WTC11 (cell line): ENCODE measurements around the gene FBLN5.

ENCODE experiments used
- CREB1 ChIP-seq: sonication (generic); formaldehyde crosslinking; IDR thresholded peaks from 2 replicates; pipeline ENCODE4 v1.8.0; 2023; ENCODE audit warnings: mild to moderate bottlenecking, missing genetic modification reagents
- CTCF ChIP-seq: fragments of 200-600 bp; IDR thresholded peaks from 2 replicates; pipeline ENCODE4 v1.8.0; 2022; ENCODE audit warnings: antibody characterized with exemption
- IRF2 ChIP-seq: sonication (generic); formaldehyde crosslinking; IDR thresholded peaks from 2 replicates; pipeline ENCODE4 v1.8.0; 2022; ENCODE audit warnings: low read depth, missing genetic modification reagents, borderline replicate concordance
- NR1H2 ChIP-seq: sonication (generic); formaldehyde crosslinking; IDR thresholded peaks from 2 replicates; pipeline ENCODE4 v1.9.0; 2021; ENCODE audit warnings: mild to moderate bottlenecking, moderate library complexity, missing genetic modification reagents
- RORB ChIP-seq: fragments of 250-450 bp; sonication (Bioruptor Pico); IDR thresholded peaks from 2 replicates; pipeline ENCODE4 v1.9.0; 2021; ENCODE audit warnings: mild to moderate bottlenecking
- TEAD1 ChIP-seq: sonication (generic); formaldehyde crosslinking; IDR thresholded peaks from 2 replicates; pipeline ENCODE4 v1.8.0; 2022; ENCODE audit warnings: mild to moderate bottlenecking, missing genetic modification reagents
- ZBTB43 ChIP-seq: sonication (generic); formaldehyde crosslinking; IDR thresholded peaks from 2 replicates; pipeline ENCODE4 v1.8.1; 2023; ENCODE audit warnings: mild to moderate bottlenecking, missing genetic modification reagents
- ZNF396 ChIP-seq: fragments of 250-450 bp; sonication (Bioruptor Pico); IDR thresholded peaks from 2 replicates; pipeline ENCODE4 v1.8.0; 2021; ENCODE audit warnings: mild to moderate bottlenecking, moderate library complexity, borderline replicate concordance

- TF ChIP-seq ZBTB43 (no peak), CREB1 (CRISPR knock-in tag) (no peak), IRF2 (CRISPR knock-in tag) (no peak), CTCF (no peak), ZNF396 (CRISPR knock-in tag) (no peak), NR1H2 (no peak), TEAD1 (CRISPR knock-in tag) (no peak), RORB (CRISPR knock-in tag) (no peak)
Measured at GRCh38 chr14:91956616-91957015, 9.1 kb upstream of the FBLN5 start.
